Central memory CD8-positive, alpha-beta T cell (primary cell): ENCODE measurements around the gene ADAT1.

Experiments used
- ATAC-seq: fragments of 150-1000 bp; cut with Tn5 transposase; replicated peaks from 2 replicates; pipeline ENCODE4 v1.10.0; 2022; ENCODE audit warnings: mild to moderate bottlenecking, moderate FRiP score, moderate number of reproducible peaks; ENCODE audit not compliant: poor library complexity, severe bottlenecking; ENCODE audit errors: extremely low read depth
- DNase-seq, 2 donors: peaks; one replicate each; pipeline ENCODE4 v3.0.0; 2021; ENCODE audit warnings: low spot score in 2 of 2
- H3K27ac Mint-ChIP-seq: one replicate; pipeline ENCODE4 v1.8.0; 2022; ENCODE audit warnings: low read depth, mild to moderate bottlenecking, moderate library complexity, mixed read lengths
- H3K27me3 Mint-ChIP-seq: one replicate; pipeline ENCODE4 v1.8.0; 2022; ENCODE audit warnings: mixed read lengths
- H3K36me3 Mint-ChIP-seq: one replicate; pipeline ENCODE4 v1.8.0; 2022; ENCODE audit warnings: mild to moderate bottlenecking, moderate library complexity, mixed read lengths; ENCODE audit not compliant: insufficient read depth
- H3K4me1 Mint-ChIP-seq: one replicate; pipeline ENCODE4 v1.8.0; 2022; ENCODE audit warnings: mixed read lengths
- H3K4me3 Mint-ChIP-seq: one replicate; pipeline ENCODE4 v1.8.0; 2022; ENCODE audit warnings: mild to moderate bottlenecking, moderate library complexity, mixed read lengths
- H3K9me3 Mint-ChIP-seq: one replicate; pipeline ENCODE4 v1.8.0; 2022; ENCODE audit warnings: mixed read lengths

Gene ADAT1

DNA sequence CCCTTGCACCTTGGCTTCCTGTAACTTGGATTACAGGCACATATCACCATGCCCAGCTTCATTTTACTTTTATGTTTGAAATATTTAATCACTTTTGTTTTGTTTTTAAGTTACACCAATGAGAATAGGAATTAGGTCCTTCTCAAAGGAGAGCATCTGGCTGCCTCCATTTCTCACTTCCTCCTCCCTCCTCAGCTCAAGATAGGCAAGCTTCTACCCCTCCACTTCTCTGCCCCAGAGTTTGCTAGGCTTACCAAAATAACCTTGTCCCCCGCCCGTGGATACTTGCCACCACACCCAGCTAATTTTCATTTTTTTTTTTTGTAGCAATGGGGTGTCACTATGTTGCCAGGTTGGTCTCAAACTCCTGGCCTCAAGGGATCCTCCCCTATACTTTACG, 39.0 kb downstream of the ADAT1 start:
- no peaks in the 10 kb centered on the region for H3K9me3 Mint-ChIP-seq
- ATAC-seq (no peak), DNase-seq (no peak)
- no peaks in the 10 kb centered on the region for H3K27me3 Mint-ChIP-seq
- H3K36me3 Mint-ChIP-seq = peaks cover 19% of the 10 kb centered on the region
- peaks cover 23% of the 10 kb centered on the region for H3K4me1 Mint-ChIP-seq
- peak overlapping the region; percentile 70 for H3K27ac Mint-ChIP-seq
- no peak overlapping the region for H3K4me3 Mint-ChIP-seq

- H3K36me3 Mint-ChIP-seq = peaks cover 40% of the 10 kb centered on the region
Observed at GRCh38 chr16:75579281-75579834, 43.7 kb downstream of the ADAT1 start.

GRCh38 chr16:75578725-75579124, 44.4 kb downstream of the ADAT1 start:
- Mint-ChIP-seq H3K27me3 (no peaks in the 10 kb centered on the region), H3K9me3 (no peaks in the 10 kb centered on the region), H3K36me3 (peaks cover 36% of the 10 kb centered on the region), H3K4me3 (no peak overlapping the region), H3K4me1 (peaks cover 25% of the 10 kb centered on the region), H3K27ac (peak overlapping the region; percentile 11)
- ATAC-seq = no peak
- DNase-seq = no peak

More at GRCh38 chr16:75579281-75579834, 43.7 kb downstream of the ADAT1 start:
- no peak for ATAC-seq
- no peak for DNase-seq
- H3K4me1 Mint-ChIP-seq = peaks cover 24% of the 10 kb centered on the region
- H3K4me3 Mint-ChIP-seq = no peak overlapping the region
- H3K27me3 Mint-ChIP-seq = no peaks in the 10 kb centered on the region
- no peaks in the 10 kb centered on the region for H3K9me3 Mint-ChIP-seq
- no peak overlapping the region for H3K27ac Mint-ChIP-seq

- Mint-ChIP-seq H3K4me3 (no peak overlapping the region), H3K27me3 (no peaks in the 10 kb centered on the region), H3K36me3 (peaks cover 36% of the 10 kb centered on the region), H3K27ac (peak overlapping the region; percentile 74), H3K9me3 (no peaks in the 10 kb centered on the region), H3K4me1 (peaks cover 29% of the 10 kb centered on the region)
- ATAC-seq (no peak), DNase-seq (no peak)
Observed at GRCh38 chr16:75578212-75578611, 44.9 kb downstream of the ADAT1 start.

- peak; percentile 40 for ATAC-seq
- Mint-ChIP-seq H3K27me3 (no peaks in the 10 kb centered on the region), H3K9me3 (no peaks in the 10 kb centered on the region), H3K4me3 (no peak overlapping the region), H3K27ac (no peak overlapping the region), H3K4me1 (peaks cover 38% of the 10 kb centered on the region), H3K36me3 (peaks cover 38% of the 10 kb centered on the region)
- DNase-seq = no peak
Observed at GRCh38 chr16:75576384-75576811, 46.7 kb downstream of the ADAT1 start.

DNA sequence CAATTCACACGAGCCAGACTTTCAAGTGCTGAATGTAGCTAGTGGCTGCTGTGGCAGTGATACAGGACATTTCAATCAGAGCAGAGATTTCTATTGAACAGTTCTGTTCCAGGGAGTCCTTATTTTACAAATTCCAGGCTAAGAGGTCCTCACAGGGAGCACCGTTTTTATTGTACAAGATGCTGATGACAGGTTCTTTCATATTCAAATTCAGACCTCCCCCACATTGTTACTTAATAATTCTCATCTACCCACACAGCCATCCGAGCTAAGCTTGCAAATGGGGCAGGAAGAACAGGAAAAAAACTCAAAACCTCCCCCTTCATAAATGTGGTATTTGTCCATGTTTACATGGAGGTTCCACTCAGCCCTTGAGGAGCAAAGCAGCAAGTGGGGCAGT, 47.1 kb downstream of the ADAT1 start:
- Mint-ChIP-seq H3K9me3 (no peaks in the 10 kb centered on the region), H3K27ac (no peak overlapping the region), H3K4me3 (no peak overlapping the region), H3K27me3 (no peaks in the 10 kb centered on the region), H3K4me1 (peaks cover 38% of the 10 kb centered on the region), H3K36me3 (peaks cover 40% of the 10 kb centered on the region)
- no peak for DNase-seq
- ATAC-seq = no peak

DNA sequence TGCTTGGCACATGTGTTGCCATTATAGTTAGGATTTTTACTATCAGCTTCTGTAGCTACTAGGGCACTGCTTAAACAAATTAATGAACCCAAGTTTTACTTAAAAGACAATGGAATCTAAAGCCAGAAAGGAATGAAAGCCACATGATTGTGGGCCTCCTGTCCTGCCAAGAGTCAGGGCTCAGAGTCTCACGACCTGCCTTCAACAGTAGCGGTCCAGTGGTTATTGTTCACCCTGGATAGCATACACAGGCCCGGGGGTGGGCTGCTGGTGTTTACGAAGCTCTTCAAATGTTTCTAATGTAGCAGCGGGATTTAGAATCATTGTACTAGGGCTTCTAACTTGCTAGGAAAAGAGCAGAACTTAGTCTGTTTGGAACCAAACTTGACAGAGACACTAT, 49.1 kb downstream of the ADAT1 start:
- ATAC-seq = no peak
- no peak for DNase-seq
- Mint-ChIP-seq H3K4me1 (peaks cover 38% of the 10 kb centered on the region), H3K27me3 (no peaks in the 10 kb centered on the region), H3K9me3 (no peaks in the 10 kb centered on the region), H3K4me3 (no peak overlapping the region), H3K36me3 (peaks cover 40% of the 10 kb centered on the region), H3K27ac (peak overlapping the region; percentile 65)

GRCh38 chr16:75572864-75573542, 50.1 kb downstream of the ADAT1 start:
- DNase-seq (no peak), ATAC-seq (no peak)
- Mint-ChIP-seq H3K4me3 (no peak overlapping the region), H3K9me3 (no peaks in the 10 kb centered on the region), H3K36me3 (peaks cover 31% of the 10 kb centered on the region), H3K27me3 (no peaks in the 10 kb centered on the region), H3K4me1 (peaks cover 41% of the 10 kb centered on the region), H3K27ac (peak overlapping the region; percentile 65)

- Mint-ChIP-seq H3K36me3 (peaks cover 24% of the 10 kb centered on the region), H3K4me3 (no peak overlapping the region), H3K4me1 (peaks cover 50% of the 10 kb centered on the region), H3K27ac (peak overlapping the region; percentile 19), H3K9me3 (no peaks in the 10 kb centered on the region), H3K27me3 (no peaks in the 10 kb centered on the region)
- DNase-seq (no peak), ATAC-seq (no peak)
Observed at GRCh38 chr16:75570396-75571065, 52.5 kb downstream of the ADAT1 start.

GRCh38 chr16:75567911-75568310, 55.2 kb downstream of the ADAT1 start:
- Mint-ChIP-seq H3K27ac (no peak overlapping the region), H3K4me1 (peaks cover 40% of the 10 kb centered on the region), H3K9me3 (no peaks in the 10 kb centered on the region), H3K27me3 (peaks cover 17% of the 10 kb centered on the region), H3K36me3 (peaks cover 20% of the 10 kb centered on the region), H3K4me3 (peak overlapping the region; percentile 85)
- ATAC-seq (no peak), DNase-seq (no peak)

DNA sequence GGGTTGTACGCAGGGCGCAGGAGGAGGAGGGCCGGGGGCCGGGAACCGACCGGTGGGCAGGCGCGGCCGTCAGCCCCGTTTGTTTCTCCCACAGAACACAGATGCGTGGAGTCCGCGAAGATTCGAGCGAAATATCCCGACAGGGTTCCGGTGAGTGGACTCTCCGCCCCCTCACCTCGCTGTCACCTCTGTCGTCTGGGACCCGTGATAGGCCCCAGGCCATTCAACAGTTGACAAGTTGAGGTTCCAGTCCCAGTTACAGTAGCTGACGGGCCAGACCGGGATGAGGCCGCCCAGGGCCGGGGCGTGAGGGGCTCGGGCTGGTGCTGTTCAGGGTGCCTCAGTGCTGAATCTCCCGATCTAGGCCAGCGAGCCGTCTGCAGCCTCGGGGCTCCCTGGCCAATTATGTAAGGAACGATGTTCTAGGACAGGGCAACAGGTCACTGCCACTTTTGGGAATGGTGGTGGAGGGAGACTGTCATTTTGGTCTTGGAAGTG, 56.3 kb downstream of the ADAT1 start:
- H3K36me3 Mint-ChIP-seq = peaks cover 18% of the 10 kb centered on the region

DNA sequence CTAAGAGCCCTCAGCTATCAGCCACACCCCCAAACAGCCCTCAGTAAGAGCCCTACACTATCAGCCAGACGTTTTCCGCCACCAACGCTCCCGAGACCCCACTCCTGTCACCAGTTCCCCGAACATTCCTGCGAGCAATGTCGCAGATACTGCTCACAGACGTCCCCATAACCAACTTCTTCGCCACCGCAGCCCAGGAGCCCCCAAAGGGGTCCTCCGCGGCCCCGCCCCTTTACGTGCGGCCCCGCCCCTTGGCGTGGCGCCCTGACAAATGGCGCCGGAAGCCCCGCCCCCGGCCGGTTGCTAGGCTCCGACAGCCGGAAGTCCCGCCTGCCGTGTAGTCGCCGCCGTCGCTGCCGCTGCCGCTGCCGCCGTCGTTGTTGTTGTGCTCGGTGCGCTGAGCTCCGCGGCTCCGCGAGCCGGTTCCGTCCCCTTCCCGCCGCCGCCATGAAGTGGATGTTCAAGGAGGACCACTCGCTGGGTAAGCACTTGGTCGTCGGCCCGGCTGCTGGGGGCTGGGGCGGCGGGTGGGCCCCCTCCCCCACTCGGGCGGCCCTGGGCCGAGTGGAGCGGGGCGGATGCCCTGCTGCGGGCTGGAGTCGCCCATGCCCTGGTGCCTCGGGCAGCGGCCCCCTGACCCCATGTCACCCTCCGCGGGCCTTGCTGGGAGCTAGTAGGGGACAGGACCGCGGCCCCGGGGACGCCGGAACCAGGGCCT, 56.9 kb downstream of the ADAT1 start, which contains the start of gene GABARAPL2:
GABARAPL2 (plus strand) TSS at position 340 of the 718 bp plus-strand sequence; CDS start at position 448, 108 bp downstream.
- H3K4me1 Mint-ChIP-seq = peaks cover 33% of the 10 kb centered on the region
- no peaks in the 10 kb centered on the region for H3K9me3 Mint-ChIP-seq
- H3K4me3 Mint-ChIP-seq = peak within 1 kb of the TSS; percentile 85
- peaks cover 25% of the 10 kb centered on the region for H3K27me3 Mint-ChIP-seq
- peak within 1 kb of the TSS; percentile 94 for H3K27ac Mint-ChIP-seq
- ATAC-seq (peak; percentile 84), DNase-seq (peak; percentile 87 to 94)
- peaks cover 14% of the 10 kb centered on the region for H3K36me3 Mint-ChIP-seq

More for the DNA sequence above, 56.3 kb downstream of the ADAT1 start:
- ATAC-seq = no peak
- H3K27me3 Mint-ChIP-seq = peaks cover 25% of the 10 kb centered on the region
- peak overlapping the region; percentile 85 for H3K4me3 Mint-ChIP-seq
- H3K9me3 Mint-ChIP-seq = no peaks in the 10 kb centered on the region
- peak in 1 of 2 donors; percentile 12 for DNase-seq
- H3K4me1 Mint-ChIP-seq = peaks cover 33% of the 10 kb centered on the region
- H3K27ac Mint-ChIP-seq = peak overlapping the region; percentile 94
